HG02610 (cell line): ENCODE results near the gene THSD4.
"Not testable (repeated sequence)": the region's sequence is repeated elsewhere in the genome, so short reads cannot be mapped to it uniquely, and the experiment has no call there.

Experiments
- ATAC-seq: cut with Tn5 transposase; IDR thresholded peaks from one replicate; pipeline ENCODE4 v1.9.1; 2021; ENCODE audit warnings: mild to moderate bottlenecking, moderate library complexity; ENCODE audit not compliant: unreplicated experiment

THSD4 gene

DNA sequence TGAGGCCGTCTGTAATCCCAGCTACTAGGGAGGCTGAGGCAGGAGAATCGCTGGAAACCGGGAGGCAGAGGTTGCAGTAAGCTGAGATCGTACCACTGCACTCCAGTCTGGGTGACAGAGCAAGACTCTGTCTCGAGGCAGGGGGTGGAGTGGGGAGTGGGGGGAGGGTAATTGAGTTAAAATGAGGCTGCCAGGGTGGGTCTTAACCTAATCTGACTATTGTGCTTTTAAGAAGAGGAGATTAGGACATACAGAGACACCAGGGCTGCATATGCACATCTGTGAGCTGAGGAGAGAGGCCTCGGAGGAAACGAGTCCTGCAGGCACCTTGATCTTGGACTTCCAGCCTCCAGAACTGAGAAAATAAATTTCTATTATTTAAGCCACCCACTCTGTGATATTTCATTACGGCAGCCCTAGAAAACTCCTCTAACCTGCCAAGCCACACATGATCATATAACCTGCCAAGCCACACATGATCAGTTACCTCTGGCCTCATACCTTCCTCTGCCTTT is 197.0 kb downstream of the THSD4 start:
- no peak for ATAC-seq

GRCh38 chr15:71312731-71313460 is 197.6 kb downstream of the THSD4 start:
- ATAC-seq = no peak

GRCh38 chr15:71313806-71314205 is 198.5 kb downstream of the THSD4 start:
- ATAC-seq = no peak

- no peak for ATAC-seq
Observed at GRCh38 chr15:71314956-71315537, 199.8 kb downstream of the THSD4 start.

- no peak for ATAC-seq
Observed at GRCh38 chr15:71316911-71317310, 201.6 kb downstream of the THSD4 start.

- not testable (repeated sequence) for ATAC-seq
Observed at GRCh38 chr15:71319424-71319823, 204.2 kb downstream of the THSD4 start.

DNA sequence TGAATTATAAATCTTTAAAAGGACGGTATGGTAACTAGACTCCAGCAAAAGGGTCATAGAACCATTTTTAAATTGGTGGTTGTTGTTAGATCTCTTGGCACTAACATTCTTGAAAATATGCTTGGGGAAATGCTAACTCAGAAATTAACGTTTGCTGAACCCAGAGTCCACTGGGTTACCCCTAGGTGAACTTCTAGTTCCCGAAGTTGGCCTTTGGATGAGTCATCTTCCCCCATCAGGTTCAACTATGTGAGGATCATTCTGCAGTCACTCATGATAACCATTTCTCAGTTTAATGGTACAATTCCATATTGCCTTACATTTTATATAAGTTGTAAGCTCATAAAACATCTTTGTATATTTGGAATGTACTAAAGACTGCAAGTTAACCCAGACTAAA is 204.7 kb downstream of the THSD4 start:
- no peak for ATAC-seq

DNA sequence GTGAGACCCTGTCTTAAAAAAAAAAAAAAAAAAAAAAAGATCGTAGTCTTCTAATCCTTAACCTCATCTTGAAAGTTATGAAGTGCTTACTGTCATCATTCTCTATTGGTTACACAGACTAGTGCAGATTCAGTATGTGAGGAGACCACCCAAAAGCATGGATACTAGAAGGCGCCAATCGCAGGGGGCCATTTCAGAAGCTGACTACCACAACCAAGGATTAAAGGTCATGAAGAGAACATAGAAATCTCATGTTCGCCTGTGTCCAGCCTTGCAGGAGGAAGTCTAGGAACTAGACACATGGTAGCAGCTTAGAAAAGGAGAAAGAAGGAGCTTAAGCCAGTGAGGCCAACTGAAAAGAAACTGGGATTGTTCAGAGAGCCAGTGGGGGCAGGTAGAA is 207.8 kb downstream of the THSD4 start:
- ATAC-seq = no peak

DNA sequence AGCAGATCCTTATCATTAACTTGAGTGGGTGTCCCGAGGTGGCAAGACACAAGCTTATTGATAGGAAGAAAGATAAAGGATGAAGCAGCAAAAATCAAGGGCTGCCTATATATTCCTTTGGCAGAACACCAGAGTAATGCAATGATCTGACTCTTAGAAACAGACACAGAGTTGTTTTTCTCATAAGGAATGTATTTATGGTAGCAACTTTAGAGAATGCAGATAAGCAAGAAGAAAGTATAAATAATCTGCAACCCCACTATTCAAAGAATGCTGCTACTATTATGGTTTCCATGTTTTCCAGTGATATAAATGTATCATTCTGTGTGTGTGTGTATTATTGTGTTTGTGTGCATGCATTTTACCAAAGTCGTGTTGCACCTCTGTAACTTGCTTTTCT is 208.3 kb downstream of the THSD4 start:
- no peak for ATAC-seq

DNA sequence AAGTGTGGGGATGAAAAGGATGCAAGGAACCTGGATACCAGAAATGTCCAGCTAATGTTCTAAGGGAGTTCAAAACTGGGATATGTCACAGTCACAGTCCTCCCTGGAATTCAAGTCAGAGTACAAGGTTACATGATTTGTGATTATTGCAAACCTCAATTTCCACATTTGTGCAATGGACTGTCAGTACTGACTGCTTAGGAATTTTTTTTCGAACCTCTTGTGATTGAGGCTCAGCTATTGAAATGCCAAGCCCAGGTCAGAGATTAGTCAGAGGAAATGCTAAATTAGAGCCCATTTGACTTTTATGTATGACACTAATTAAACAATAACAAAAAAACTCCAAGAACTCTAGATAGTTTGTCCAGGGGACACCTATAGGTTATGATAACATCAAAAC is 210.2 kb downstream of the THSD4 start:
- no peak for ATAC-seq

GRCh38 chr15:71328453-71328852 is 213.2 kb downstream of the THSD4 start:
- ATAC-seq = no peak

GRCh38 chr15:71329041-71329440 is 213.8 kb downstream of the THSD4 start:
- ATAC-seq = no peak

DNA sequence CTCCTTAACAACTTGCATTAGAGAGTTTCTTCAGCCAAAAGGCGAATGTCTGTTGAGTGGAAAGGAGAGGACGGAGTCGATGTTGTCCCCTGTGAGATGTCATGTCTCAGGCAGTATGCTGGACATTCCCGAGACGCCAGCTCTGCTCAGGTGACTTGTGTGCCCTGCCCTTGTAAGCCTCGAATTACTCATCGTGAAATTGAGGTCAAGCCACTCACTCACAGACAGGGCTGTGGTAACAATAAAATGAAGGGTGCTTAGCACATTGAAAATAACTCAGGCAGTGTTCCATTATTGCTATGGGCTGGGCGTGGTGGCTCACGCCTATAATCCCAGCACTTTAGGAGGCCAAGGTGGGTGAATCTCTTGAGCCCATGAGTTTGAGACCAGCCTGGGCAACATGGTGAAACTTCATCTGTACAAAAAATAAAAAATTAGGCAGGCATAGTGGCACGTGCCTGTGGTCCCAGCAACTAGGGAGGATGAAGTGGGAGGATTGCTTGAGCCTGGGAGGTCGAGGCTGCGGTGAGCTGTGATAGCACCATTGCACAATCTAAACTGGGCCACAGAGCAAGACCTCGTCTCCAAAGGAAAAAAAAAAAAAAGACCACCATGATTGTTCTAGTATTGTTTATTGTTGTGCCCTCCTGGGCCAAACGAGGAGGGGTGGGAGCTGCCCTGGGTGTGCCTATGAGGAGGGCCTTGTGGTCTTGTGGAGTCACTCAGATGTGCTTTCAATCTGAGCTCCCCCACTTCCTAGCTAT is 214.4 kb downstream of the THSD4 start:
- no peak for ATAC-seq

GRCh38 chr15:71330638-71331162 is 215.4 kb downstream of the THSD4 start:
- no peak for ATAC-seq

GRCh38 chr15:71331173-71331572 is 215.9 kb downstream of the THSD4 start:
- ATAC-seq = no peak

DNA sequence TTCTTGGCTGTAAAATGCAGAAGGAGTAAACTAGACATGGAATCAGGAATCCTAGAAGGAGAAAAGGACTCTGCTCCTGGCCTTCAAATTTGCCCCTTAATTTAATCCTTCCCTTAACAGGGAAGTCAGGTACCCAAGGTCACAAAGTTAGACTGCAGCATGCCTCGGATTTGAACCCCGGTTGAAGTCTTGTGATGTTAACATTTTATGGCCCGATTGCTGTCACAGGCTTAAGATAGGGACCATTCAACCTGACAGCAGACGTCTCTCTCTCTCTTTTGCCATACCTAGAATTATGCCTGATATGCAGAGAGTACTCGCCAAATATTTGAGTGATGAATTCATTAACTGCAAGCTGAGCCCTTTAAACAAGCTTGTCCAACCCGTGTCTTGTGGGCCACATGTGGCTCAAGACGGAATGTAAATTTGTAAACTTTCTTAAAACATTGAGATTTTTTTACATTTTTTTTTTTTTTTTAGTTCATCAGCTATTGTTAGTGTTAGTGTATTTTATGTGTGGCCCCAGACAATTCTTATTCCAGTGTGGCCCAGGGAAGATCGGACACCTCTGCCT is 217.2 kb downstream of the THSD4 start:
- ATAC-seq = no peak

DNA sequence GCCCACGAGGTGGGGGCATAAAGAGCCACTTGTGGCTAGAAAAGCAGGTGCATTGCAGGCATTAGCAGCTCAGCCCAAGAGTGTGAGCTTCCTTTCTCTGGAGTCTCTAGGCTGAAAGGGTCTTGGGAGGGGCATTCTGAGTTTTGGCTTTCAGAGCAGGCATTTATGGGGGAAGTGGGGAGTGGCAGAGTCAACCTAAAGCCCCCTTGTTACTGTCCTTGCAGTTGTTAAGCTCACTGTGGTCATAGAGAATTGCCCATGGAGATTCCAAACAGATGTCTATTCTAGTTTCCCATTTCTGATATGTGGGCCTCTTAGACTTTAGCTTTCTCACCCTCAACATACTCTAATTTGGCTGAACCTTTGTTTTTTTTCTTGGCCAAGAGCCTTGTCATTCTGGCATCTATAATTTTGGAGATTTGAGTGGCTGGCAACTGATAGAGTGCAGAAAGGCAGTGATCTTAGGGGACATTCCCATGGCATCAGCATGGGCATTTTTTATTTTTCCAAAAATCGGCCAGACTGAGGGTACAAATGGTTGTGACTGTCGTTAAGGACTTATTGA is 217.9 kb downstream of the THSD4 start:
- no peak for ATAC-seq

DNA sequence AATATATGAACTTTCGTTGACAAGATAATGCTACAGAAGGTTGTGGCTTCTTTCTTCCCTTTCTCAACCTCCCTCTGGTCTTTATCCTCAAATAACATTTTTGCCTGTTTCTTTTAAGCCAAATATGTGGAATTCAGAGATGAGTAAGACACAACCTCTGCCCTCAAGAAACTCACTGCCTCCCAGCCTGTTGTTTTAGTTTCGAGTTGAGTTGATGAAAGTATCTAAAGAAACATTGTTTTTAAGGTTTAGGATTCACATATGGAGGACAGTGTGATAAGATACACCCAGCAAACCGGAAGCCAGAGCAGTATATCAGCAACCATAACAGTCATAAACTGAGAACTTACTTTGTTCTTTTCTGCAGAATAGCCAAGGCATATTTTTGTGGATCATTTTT is 218.6 kb downstream of the THSD4 start:
- no peak for ATAC-seq

DNA sequence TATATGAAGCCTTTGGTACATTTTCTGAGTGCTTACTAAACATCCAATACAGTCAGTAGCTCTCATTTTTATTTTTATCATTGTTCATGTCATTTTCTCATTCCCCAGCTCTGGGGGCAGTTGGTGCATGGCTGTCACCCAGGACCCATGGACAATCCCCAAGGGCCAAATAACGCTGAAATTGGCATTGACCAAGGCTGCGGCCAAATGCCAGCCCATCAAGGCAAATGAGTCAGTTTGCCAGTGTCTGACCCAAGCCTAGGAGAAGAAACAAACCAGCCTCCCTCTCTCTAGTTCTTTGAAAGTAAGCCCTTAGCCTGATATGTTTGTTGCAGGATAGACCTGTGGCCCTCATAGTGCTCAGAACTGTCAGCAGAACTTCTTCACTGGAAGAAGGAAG is 219.2 kb downstream of the THSD4 start:
- ATAC-seq = no peak

DNA sequence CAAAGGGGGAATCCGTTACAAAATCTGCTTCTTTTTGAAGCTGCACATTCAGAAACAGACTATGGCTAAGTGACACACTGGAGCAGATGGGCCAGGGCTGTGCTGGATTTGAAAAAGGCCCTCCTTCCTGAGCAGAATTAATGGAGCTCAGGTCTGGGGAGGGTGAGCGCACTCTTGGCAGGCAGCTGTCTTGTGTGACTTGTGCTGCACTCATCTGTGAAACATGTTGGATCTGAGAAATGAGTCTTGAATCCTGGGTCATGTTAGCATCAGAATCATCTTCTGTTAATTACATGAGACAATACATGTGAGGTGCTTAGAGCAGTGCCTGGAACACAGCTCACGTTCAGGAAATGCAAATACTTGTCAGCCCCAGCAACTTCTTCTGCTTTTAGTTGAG is 219.6 kb downstream of the THSD4 start:
- ATAC-seq = no peak

GRCh38 chr15:71335591-71335990 is 220.3 kb downstream of the THSD4 start:
- ATAC-seq = no peak
